Naive thymus-derived CD4-positive, alpha-beta T cell (primary cell): Measurements from ENCODE around the gene GAB3. TPM values are rescaled to one million over a fixed set of nuclear protein-coding genes. Genes with fewer than 3 reads are reported as not detected.

Experiments
- ATAC-seq: fragments of 150-1000 bp; cut with Tn5 transposase; 2 replicates; pipeline ENCODE4 v1.10.0; 2021; ENCODE audit warnings: mild to moderate bottlenecking, moderate library complexity
- CTCF ChIA-PET: fragments of 350-600 bp; sonication (Branson Sonifier 250); formaldehyde crosslinking; loops from one replicate; lab custom pipeline; 2021; ENCODE audit warnings: antibody characterized with exemption; lab: Charles Lee
- POLR2A ChIA-PET: fragments of 350-600 bp; sonication (Branson Sonifier 250); formaldehyde crosslinking; loops from one replicate; lab custom pipeline; 2021; ENCODE audit warnings: antibody characterized with exemption, inconsistent platforms; lab: Charles Lee
- DNase-seq, 9 donors: peaks; one replicate each; pipeline versions ENCODE4 v3.0.0 to v3.0.0-alpha.2; 2020 to 2022; ENCODE audit warnings: mixed read lengths in 1 of 9
- H3K27ac ChIP-seq: one replicate; pipeline ENCODE4 v1.7.0; 2013; ENCODE audit warnings: mild to moderate bottlenecking, low read depth, low read length, moderate library complexity
- H3K27me3 ChIP-seq, 2 donors: one replicate each; pipeline ENCODE4 v1.7.0; 2013; ENCODE audit warnings: low read length in 2 of 2, mild to moderate bottlenecking in 2 of 2, moderate library complexity in 2 of 2; ENCODE audit not compliant: control insufficient read depth in 2 of 2, insufficient read depth in 2 of 2
- H3K36me3 ChIP-seq, 3 experiments: 1 replicate in 2 of 3; 2 replicates in 1 of 3; pipeline ENCODE4 v1.7.0; 2013; ENCODE audit warnings: low read length in 3 of 3, mild to moderate bottlenecking in 3 of 3, moderate library complexity in 1 of 3; ENCODE audit not compliant: insufficient read depth in 3 of 3, control insufficient read depth in 2 of 3
- H3K4me1 ChIP-seq, 2 donors: one replicate each; pipeline ENCODE4 v1.7.0; 2013; ENCODE audit warnings: low read length in 2 of 2, mild to moderate bottlenecking in 2 of 2, moderate library complexity in 1 of 2; ENCODE audit not compliant: control insufficient read depth in 2 of 2, insufficient read depth in 2 of 2
- H3K4me3 ChIP-seq: 2 replicates; pipeline ENCODE4 v1.7.0; 2013; ENCODE audit warnings: mild to moderate bottlenecking, low read length
- H3K9me3 ChIP-seq, 3 experiments: 1 replicate in 2 of 3; 2 replicates in 1 of 3; pipeline ENCODE4 v1.7.0; 2013; ENCODE audit warnings: low read length in 3 of 3; ENCODE audit not compliant: control insufficient read depth in 2 of 3
- H3K27ac Mint-ChIP-seq, 9 donors: one replicate each; pipeline ENCODE4 v1.8.0; 2020 to 2022; ENCODE audit warnings: mixed read lengths in 9 of 9, mild to moderate bottlenecking in 8 of 9, moderate library complexity in 5 of 9, inconsistent platforms in 2 of 9
- H3K27me3 Mint-ChIP-seq, 5 donors: one replicate each; pipeline ENCODE4 v1.8.0; 2021 to 2022; ENCODE audit warnings: mixed read lengths in 5 of 5, mild to moderate bottlenecking in 1 of 5
- H3K36me3 Mint-ChIP-seq, 5 donors: one replicate each; pipeline ENCODE4 v1.8.0; 2020 to 2022; ENCODE audit warnings: mixed read lengths in 5 of 5, mild to moderate bottlenecking in 3 of 5, inconsistent platforms in 1 of 5
- H3K4me1 Mint-ChIP-seq, 7 donors: one replicate each; pipeline ENCODE4 v1.8.0; 2020 to 2022; ENCODE audit warnings: mixed read lengths in 7 of 7, mild to moderate bottlenecking in 3 of 7, inconsistent platforms in 1 of 7
- H3K4me3 Mint-ChIP-seq, 10 donors: one replicate each; pipeline ENCODE4 v1.8.0; 2020 to 2022; ENCODE audit warnings: mild to moderate bottlenecking in 10 of 10, mixed read lengths in 10 of 10, moderate library complexity in 6 of 10, inconsistent platforms in 2 of 10
- H3K9me3 Mint-ChIP-seq, 11 donors: one replicate each; pipeline ENCODE4 v1.8.0; 2020 to 2022; ENCODE audit warnings: mixed read lengths in 11 of 11, mild to moderate bottlenecking in 4 of 11, inconsistent platforms in 1 of 11, moderate library complexity in 1 of 11
- intact Hi-C, 2 donors: fragments of 100-400 bp; cut with micrococcal nuclease; formaldehyde crosslinking; loops; one replicate each; pipeline ENCODE4 v1.15.1; 2023
- polyA plus RNA-seq, 2 donors: library from polyadenylated mRNA; unstranded; fragments of 300-500 nt; fragmentation: Illumina TruSeq; gene quantifications; one replicate each; pipeline ENCODE4 v1.2.3, GENCODE V29; 2021
- total RNA-seq, 6 experiments: library from RNA in 5 of 6; stranded (reverse) in 5 of 6; gene quantifications; 1 replicate in 5 of 6; 2 replicates in 1 of 6; pipeline ENCODE4 v1.2.3 and lab custom pipeline; 2021 to 2026

The GAB3 gene
- total and polyA plus RNA-seq, 7 experiments from 2014 or later: 0.77 to 28.5 (median 5.8) TPM

DNA sequence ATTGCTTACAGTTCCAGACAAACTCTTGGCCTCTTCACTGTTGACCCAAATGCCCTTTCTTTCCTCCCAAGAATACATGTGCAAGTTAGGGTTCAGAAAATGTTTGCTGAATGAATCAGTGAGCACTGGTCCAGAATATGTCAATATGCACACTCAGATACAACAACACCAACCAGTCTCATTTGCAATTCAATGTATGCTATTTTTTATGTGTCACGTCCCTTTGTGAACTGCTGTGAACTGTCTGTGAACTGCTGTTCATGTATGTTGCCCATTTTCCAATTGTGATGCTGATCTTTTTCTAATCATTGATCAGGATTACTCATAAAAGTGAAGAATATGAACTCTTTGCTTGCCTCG, 17.8 kb downstream of the GAB3 start:
- peak overlapping the region in 8 of 9 donors; percentile 34 to 95 (median 76) for H3K27ac Mint-ChIP-seq
- H3K4me1 ChIP-seq: peaks cover 43 to 74% of the 10 kb centered on the region in 2 donors
- peak overlapping the region in 8 of 10 donors; percentile 16 to 87 (median 48) for H3K4me3 Mint-ChIP-seq
- POLR2A ChIA-PET: interaction anchor here (2.1 kb wide), 1 partner anchor 15 kb away, joined by 10 read pairs; no protein-coding TSS in a partner anchor
- no peaks in the 10 kb centered on the region for H3K27me3 ChIP-seq
- peaks cover 0 to 21% (median 0%) of the 10 kb centered on the region in 5 donors for H3K36me3 Mint-ChIP-seq
- H3K4me1 Mint-ChIP-seq: peaks cover 38 to 94% (median 86%) of the 10 kb centered on the region in 7 donors
- H3K27ac ChIP-seq: no peak overlapping the region
- no peaks in the 10 kb centered on the region for H3K27me3 Mint-ChIP-seq
- no peak overlapping the region for H3K4me3 ChIP-seq
- H3K9me3 Mint-ChIP-seq: peaks cover 0 to 1% (median 0%) of the 10 kb centered on the region in 11 donors
- no peaks in the 10 kb centered on the region for H3K36me3 ChIP-seq
- ATAC-seq: no peak
- CTCF ChIA-PET: interaction anchor here (0.6 to 1.4 kb wide), 2 partner anchors 15 to 1048 kb away, joined by 3 to 4 read pairs; no protein-coding TSS in a partner anchor
- no peak for DNase-seq
- no peaks in the 10 kb centered on the region for H3K9me3 ChIP-seq
- intact Hi-C loops: no loop called here

DNA sequence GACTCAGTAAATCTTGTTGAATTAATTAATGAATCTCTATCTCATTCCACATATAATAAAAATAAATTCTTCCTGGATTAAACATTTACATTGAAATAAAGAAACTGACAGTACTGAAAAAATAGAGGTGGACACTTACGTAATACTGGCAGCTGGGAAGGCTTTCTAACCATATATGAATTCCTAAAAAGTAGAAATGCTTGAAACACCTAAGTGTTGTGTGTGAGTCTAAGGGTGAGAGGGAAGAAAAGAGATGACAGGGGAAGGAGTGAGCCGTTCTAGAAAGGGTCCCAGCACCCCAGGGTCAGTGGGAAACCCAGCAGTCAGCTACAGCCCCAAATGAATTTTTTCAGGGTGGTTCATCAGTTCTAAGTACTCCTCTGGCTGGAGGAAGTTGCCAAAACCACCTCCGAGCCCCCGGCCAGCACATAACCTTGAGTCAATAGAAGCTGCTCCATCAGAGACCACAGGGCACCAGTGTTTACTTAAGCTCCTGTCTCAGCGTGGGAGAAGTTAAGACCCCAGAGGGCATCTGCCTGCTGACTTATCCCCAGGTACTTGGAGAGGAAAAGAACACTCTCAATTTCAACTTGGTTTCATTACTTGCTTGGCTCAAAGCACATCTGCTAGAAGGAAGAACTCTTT, 18.3 kb downstream of the GAB3 start:
- Mint-ChIP-seq H3K9me3 (peaks cover 0 to 1% (median 0%) of the 10 kb centered on the region in 11 donors), H3K27ac (peak overlapping the region in 7 of 9 donors; percentile 34 to 95 (median 77)), H3K27me3 (no peaks in the 10 kb centered on the region), H3K4me3 (peak overlapping the region in 8 of 10 donors; percentile 16 to 87 (median 48)), H3K36me3 (peaks cover 0 to 21% (median 0%) of the 10 kb centered on the region in 5 donors), H3K4me1 (peaks cover 37 to 95% (median 82%) of the 10 kb centered on the region in 7 donors)
- Histone ChIP-seq H3K4me1 (peaks cover 41 to 72% of the 10 kb centered on the region in 2 donors), H3K36me3 (no peaks in the 10 kb centered on the region), H3K4me3 (peak overlapping the region; percentile 13), H3K27ac (no peak overlapping the region), H3K27me3 (no peaks in the 10 kb centered on the region), H3K9me3 (no peaks in the 10 kb centered on the region)
- POLR2A ChIA-PET: interaction anchor here (0.8 to 1.7 kb wide), 4 partner anchors 13 to 30 kb away, joined by 3 to 7 read pairs (median 3); partner anchors contain the start of genes DKC1 and GAB3
- CTCF ChIA-PET: interaction anchor here (0.6 to 1.4 kb wide), 2 partner anchors 14 to 1047 kb away, joined by 3 to 4 read pairs; no protein-coding TSS in a partner anchor
- DNase-seq (no peak), ATAC-seq (no peak)
- intact Hi-C loops: no loop called here

- ATAC-seq (peak; percentile 61), DNase-seq (no peak)
- ChIA-PET CTCF (interaction anchor here (1.4 kb wide), 1 partner anchor 14 kb away, joined by 4 read pairs; no protein-coding TSS in a partner anchor), POLR2A (interaction anchor here (0.6 to 1.7 kb wide), 5 partner anchors 10 to 31 kb away, joined by 3 to 7 read pairs (median 3); partner anchors contain the start of genes DKC1 and GAB3)
- Histone ChIP-seq H3K4me3 (no peak overlapping the region), H3K9me3 (no peaks in the 10 kb centered on the region), H3K27ac (no peak overlapping the region), H3K27me3 (no peaks in the 10 kb centered on the region), H3K36me3 (no peaks in the 10 kb centered on the region), H3K4me1 (peaks cover 39 to 65% of the 10 kb centered on the region in 2 donors)
- Mint-ChIP-seq H3K4me1 (peaks cover 30 to 95% (median 75%) of the 10 kb centered on the region in 7 donors), H3K27me3 (no peaks in the 10 kb centered on the region), H3K9me3 (peaks cover 0 to 1% (median 0%) of the 10 kb centered on the region in 11 donors), H3K27ac (peak overlapping the region in 6 of 9 donors; percentile 18 to 95 (median 63)), H3K36me3 (peaks cover 0 to 18% (median 0%) of the 10 kb centered on the region in 5 donors), H3K4me3 (peak overlapping the region in 4 of 10 donors; percentile 9 to 57 (median 38))
- intact Hi-C loops: no loop called here
Observed at GRCh38 chrX:154731881-154732280, 19.0 kb downstream of the GAB3 start.

- H3K4me3 Mint-ChIP-seq: peak overlapping the region in 2 of 10 donors; percentile 16 to 23
- peak; percentile 48 for ATAC-seq
- H3K4me3 ChIP-seq: no peak overlapping the region
- ChIA-PET POLR2A (interaction anchor here (1.0 to 1.7 kb wide), 3 partner anchors 12 to 32 kb away, joined by 3 to 4 read pairs (median 3); partner anchors contain the start of genes DKC1 and GAB3), CTCF (interaction anchor here (1.9 kb wide), 1 partner anchor 13 kb away, joined by 8 read pairs; no protein-coding TSS in a partner anchor)
- no peaks in the 10 kb centered on the region for H3K27me3 Mint-ChIP-seq
- no peak overlapping the region for H3K27ac ChIP-seq
- peaks cover 27 to 96% (median 68%) of the 10 kb centered on the region in 7 donors for H3K4me1 Mint-ChIP-seq
- H3K36me3 Mint-ChIP-seq: peaks cover 0 to 17% (median 0%) of the 10 kb centered on the region in 5 donors
- no peaks in the 10 kb centered on the region for H3K36me3 ChIP-seq
- no peak for DNase-seq
- H3K4me1 ChIP-seq: peaks cover 39 to 65% of the 10 kb centered on the region in 2 donors
- peak overlapping the region in 3 of 9 donors; percentile 4 to 14 (median 6) for H3K27ac Mint-ChIP-seq
- H3K9me3 ChIP-seq: no peaks in the 10 kb centered on the region
- H3K27me3 ChIP-seq: no peaks in the 10 kb centered on the region
- H3K9me3 Mint-ChIP-seq: peaks cover 0 to 1% (median 0%) of the 10 kb centered on the region in 11 donors
- intact Hi-C loops: no loop called here
Observed at GRCh38 chrX:154731184-154731583, 19.7 kb downstream of the GAB3 start.

- no peaks in the 10 kb centered on the region for H3K9me3 ChIP-seq
- no peaks in the 10 kb centered on the region for H3K27me3 ChIP-seq
- peak overlapping the region in 3 of 9 donors; percentile 46 to 54 (median 49) for H3K27ac Mint-ChIP-seq
- peaks cover 0 to 1% (median 0%) of the 10 kb centered on the region in 11 donors for H3K9me3 Mint-ChIP-seq
- intact Hi-C loops: no loop called here
- peaks cover 33 to 64% of the 10 kb centered on the region in 2 donors for H3K4me1 ChIP-seq
- no peak for ATAC-seq
- DNase-seq: no peak
- H3K4me3 Mint-ChIP-seq: no peak overlapping the region
- H3K4me1 Mint-ChIP-seq: peaks cover 26 to 96% (median 66%) of the 10 kb centered on the region in 7 donors
- H3K36me3 ChIP-seq: no peaks in the 10 kb centered on the region
- H3K4me3 ChIP-seq: no peak overlapping the region
- H3K27me3 Mint-ChIP-seq: no peaks in the 10 kb centered on the region
- CTCF ChIA-PET: interaction anchor here (1.2 to 1.9 kb wide), 2 partner anchors 12 to 18 kb away, joined by 4 to 8 read pairs; no protein-coding TSS in a partner anchor
- H3K27ac ChIP-seq: no peak overlapping the region
- POLR2A ChIA-PET: interaction anchor here (1.0 kb wide), 1 partner anchor 11 kb away, joined by 4 read pairs; no protein-coding TSS in a partner anchor
- H3K36me3 Mint-ChIP-seq: peaks cover 0 to 23% (median 0%) of the 10 kb centered on the region in 5 donors
Observed at GRCh38 chrX:154730253-154730891, 20.5 kb downstream of the GAB3 start.

- no peak overlapping the region for H3K27ac ChIP-seq
- peaks cover 0 to 24% (median 0%) of the 10 kb centered on the region in 5 donors for H3K36me3 Mint-ChIP-seq
- intact Hi-C loops: no loop called here
- no peak overlapping the region for H3K4me3 ChIP-seq
- peaks cover 32 to 96% (median 61%) of the 10 kb centered on the region in 7 donors for H3K4me1 Mint-ChIP-seq
- peak overlapping the region in 3 of 9 donors; percentile 20 to 63 (median 60) for H3K27ac Mint-ChIP-seq
- H3K4me3 Mint-ChIP-seq: no peak overlapping the region
- no peak for DNase-seq
- H3K9me3 Mint-ChIP-seq: peaks cover 0 to 1% (median 0%) of the 10 kb centered on the region in 11 donors
- no peaks in the 10 kb centered on the region for H3K9me3 ChIP-seq
- no peaks in the 10 kb centered on the region for H3K27me3 Mint-ChIP-seq
- H3K27me3 ChIP-seq: no peaks in the 10 kb centered on the region
- POLR2A ChIA-PET: interaction anchor here (1.0 kb wide), 1 partner anchor 9 kb away, joined by 3 read pairs; no protein-coding TSS in a partner anchor
- peaks cover 24 to 64% of the 10 kb centered on the region in 2 donors for H3K4me1 ChIP-seq
- CTCF ChIA-PET: interaction anchor here (0.5 to 1.9 kb wide), 3 partner anchors 11 to 113 kb away, joined by 3 to 8 read pairs (median 4); no protein-coding TSS in a partner anchor
- ATAC-seq: no peak
- H3K36me3 ChIP-seq: no peaks in the 10 kb centered on the region
Observed at GRCh38 chrX:154729439-154729838, 21.4 kb downstream of the GAB3 start.
